Endothelial cell of umbilical vein (primary cell): ENCODE measurements around the gene CTNNA2. TPM values are rescaled to one million over a fixed set of nuclear protein-coding genes. Genes with fewer than 3 reads are reported as not detected.

ENCODE experiments used
- BruUV-seq: library from RNA; stranded (reverse); fragments of 400-500 nt; replicated peaks from 2 replicates; lab custom pipeline; 2021; lab: Mats Ljungman, UMichigan
- CTCF ChIA-PET: fragments of 300-600, 350-600 bp; sonication (Branson Sonifier 250); formaldehyde crosslinking; loops from one replicate; lab custom pipeline; 2021; ENCODE audit warnings: antibody characterized with exemption, inconsistent platforms; lab: Charles Lee
- POLR2A ChIA-PET: fragments of 300-600, 350-600 bp; sonication (Branson Sonifier 250); formaldehyde crosslinking; loops from one replicate; lab custom pipeline; 2021; ENCODE audit warnings: antibody characterized with exemption, inconsistent platforms; lab: Charles Lee
- DNase-seq: peaks from one replicate; pipeline ENCODE4 v3.0.0-alpha.2; 2011; ENCODE audit warnings: low read depth, low spot score
- FAIRE-seq: peaks from 2 replicates; lab custom pipeline; 2011; peaks lifted over from hg19 to GRCh38; lab: Jason Lieb, UNC
- H2AFZ ChIP-seq: 2 replicates; pipeline ENCODE4 v1.6.0; 2012; ENCODE audit warnings: low read depth, low read length, control low read depth, inconsistent platforms
- H3K27ac ChIP-seq: 2 replicates; pipeline ENCODE4 v1.5.1; 2011; ENCODE audit warnings: low read depth, mild to moderate bottlenecking, control low read depth, low read length, moderate library complexity; ENCODE audit not compliant: insufficient read depth
- H3K27me3 ChIP-seq, 2 experiments: 2 replicates each; pipeline versions ENCODE4 v1.6.0 to v1.6.1; 2011; ENCODE audit warnings: low read length in 2 of 2, mixed read lengths in 1 of 2; ENCODE audit not compliant: control insufficient read depth in 2 of 2, insufficient read depth in 2 of 2
- H3K36me3 ChIP-seq, 2 experiments: 2 replicates in 1 of 2; 3 replicates in 1 of 2; pipeline ENCODE4 v1.5.1; 2011; ENCODE audit warnings: low read length in 2 of 2, mild to moderate bottlenecking in 1 of 2, moderate library complexity in 1 of 2; ENCODE audit not compliant: control insufficient read depth in 2 of 2, insufficient read depth in 2 of 2; ENCODE audit errors: extremely low read depth in 1 of 2
- H3K4me1 ChIP-seq: 3 replicates; pipeline ENCODE4 v1.5.1; 2011; ENCODE audit warnings: mild to moderate bottlenecking, low read length; ENCODE audit not compliant: control insufficient read depth, insufficient read depth; ENCODE audit errors: extremely low read depth
- H3K4me2 ChIP-seq: 2 replicates; pipeline ENCODE4 v1.6.1; 2011; ENCODE audit warnings: low read length, control low read depth, mixed read lengths; ENCODE audit not compliant: insufficient read depth
- H3K4me3 ChIP-seq, 3 experiments: fragments of 200-600 bp in 1 of 3; sonication (generic), shearing (Covaris generic) in 1 of 3; replicated peaks in 1 of 3; 2 replicates each; pipeline ENCODE4 v1.5.1; 2011 to 2016; ENCODE audit warnings: control low read depth in 3 of 3, low read length in 3 of 3, mild to moderate bottlenecking in 2 of 3, inconsistent platforms in 1 of 3, low read depth in 1 of 3, moderate library complexity in 1 of 3; ENCODE audit not compliant: insufficient read depth in 1 of 3
- H3K79me2 ChIP-seq: 2 replicates; pipeline ENCODE4 v1.6.0; 2012; ENCODE audit warnings: low read length, inconsistent platforms; ENCODE audit not compliant: control insufficient read depth, insufficient read depth
- H3K9ac ChIP-seq: replicated peaks from 2 replicates; pipeline ENCODE3; 2011; ENCODE audit warnings: low read length, control low read depth; ENCODE audit not compliant: insufficient read depth; ENCODE audit errors: extremely low read depth
- H3K9me1 ChIP-seq: replicated peaks from 3 replicates; pipeline ENCODE4 v1.6.0; 2011; ENCODE audit warnings: mild to moderate bottlenecking, low read length; ENCODE audit not compliant: control insufficient read depth, insufficient read depth; ENCODE audit errors: extremely low read depth
- H3K9me3 ChIP-seq: replicated peaks from 2 replicates; pipeline ENCODE4 v1.5.1; 2012; ENCODE audit warnings: low read length, inconsistent platforms; ENCODE audit not compliant: control insufficient read depth, insufficient read depth
- H4K20me1 ChIP-seq: replicated peaks from 2 replicates; pipeline ENCODE3; 2011; ENCODE audit warnings: mild to moderate bottlenecking, low read length; ENCODE audit not compliant: control insufficient read depth, insufficient read depth; ENCODE audit errors: extremely low read depth
- CTCF ChIP-seq, 2 donors: IDR thresholded peaks; 1 replicate in 1 of 2; 2 replicates in 1 of 2; pipeline ENCODE4 v1.5.1; 2011; ENCODE audit warnings: low read length in 2 of 2, mild to moderate bottlenecking in 2 of 2, moderate library complexity in 2 of 2, control low read depth in 1 of 2, inconsistent platforms in 1 of 2, low read depth in 1 of 2; ENCODE audit not compliant: insufficient read depth in 1 of 2; ENCODE audit errors: extremely low read depth in 1 of 2
- EZH2 ChIP-seq: IDR thresholded peaks from 2 replicates; pipeline ENCODE4 v1.6.1; 2012; ENCODE audit warnings: borderline replicate concordance, low read depth, mild to moderate bottlenecking, moderate library complexity, low read length, inconsistent platforms; ENCODE audit not compliant: severe bottlenecking
- FOS ChIP-seq: IDR thresholded peaks from 2 replicates; pipeline ENCODE4 v1.6.1; 2011; ENCODE audit warnings: mild to moderate bottlenecking, low read length, moderate library complexity, borderline replicate concordance; ENCODE audit not compliant: insufficient read depth
- GATA2 ChIP-seq: IDR thresholded peaks from 2 replicates; pipeline ENCODE4 v1.7.0; 2011; ENCODE audit warnings: low read depth, mild to moderate bottlenecking, moderate library complexity, mixed read lengths, low read length; ENCODE audit not compliant: insufficient read length, insufficient read depth
- JUN ChIP-seq: IDR thresholded peaks from 2 replicates; pipeline ENCODE4 v1.6.1; 2011; ENCODE audit warnings: borderline replicate concordance, low read depth; ENCODE audit not compliant: insufficient read length, insufficient read depth
- MYC ChIP-seq: IDR thresholded peaks from one replicate; pipeline ENCODE4 v1.6.1; 2011; ENCODE audit warnings: mild to moderate bottlenecking, low read depth, low read length
- POLR2A ChIP-seq: IDR thresholded peaks from 2 replicates; pipeline ENCODE4 v1.6.1; 2012; ENCODE audit warnings: low read depth, mild to moderate bottlenecking, control low read depth, low read length
- POLR2AphosphoS5 ChIP-seq: IDR thresholded peaks from 2 replicates; pipeline ENCODE4 v1.6.1; 2012; ENCODE audit warnings: low read depth, mild to moderate bottlenecking, control low read depth, low read length, moderate library complexity; ENCODE audit not compliant: insufficient read depth
- dilution Hi-C: fragments of 300-500 bp; cut with MboI; formaldehyde crosslinking; loops from one replicate; pipeline ENCODE4 v1.15.0; 2019; ENCODE audit warnings: low sequenced_read_pairs; ENCODE audit not compliant: extremely low pct_ligation_motif_present
- intact Hi-C: fragments of 100-400 bp; cut with micrococcal nuclease; formaldehyde crosslinking; loops from one replicate; pipeline ENCODE4 v1.10.0; 2022
- polyA plus RNA-seq, 4 experiments: library from polyadenylated mRNA; depleted of rRNA in 3 of 4; stranded (reverse) in 3 of 4; unstranded in 1 of 4; fragments of >200 nt; gene quantifications; 2 replicates each; pipeline versions ENCODE4 v1.2.1 to v1.2.3, GENCODE V29; 2011 to 2012; ENCODE audit warnings: missing spikeins in 1 of 4
- total RNA-seq: library from RNA; stranded (reverse); gene quantifications from 2 replicates; pipeline ENCODE4 v1.2.3, GENCODE V29; 2021
- TF ChIP-seq, protein P1 (sequence below): IDR thresholded peaks from 2 replicates; pipeline ENCODE4 v1.6.1; 2011; ENCODE audit not compliant: insufficient read depth, insufficient read length

CTNNA2 gene
- total and polyA plus RNA-seq, 2 donors (not counting 3 experiments of a cell fraction or from before 2014, with no cell fraction given) = not detected

- H3K27ac ChIP-seq = no peak overlapping the region
- no peak overlapping the region for H2AFZ ChIP-seq
- no peaks in the 10 kb centered on the region for H3K27me3 ChIP-seq
- H3K79me2 ChIP-seq = no peaks in the 10 kb centered on the region
- ChIA-PET CTCF (no interaction called here), POLR2A (no interaction called here)
- dilution Hi-C loops = no loop called here
- no peaks in the 10 kb centered on the region for H4K20me1 ChIP-seq
- intact Hi-C loops = no loop called here
- no peak for DNase-seq
- H3K4me1 ChIP-seq = no peaks in the 10 kb centered on the region
- no peaks in the 10 kb centered on the region for H3K36me3 ChIP-seq
- FAIRE-seq = no peak
- TF ChIP-seq MYC (no peak), EZH2 (no peak), POLR2A (no peak), GATA2 (no peak), FOS (no peak), CTCF (IDR thresholded peaks at IDR 0.05; ENCODE audit: extremely low read depth in 1 of 2, insufficient read depth in 1 of 2, low read depth in 1 of 2, low read length in 2 of 2) (no peak), POLR2AphosphoS5 (no peak), JUN (no peak)
- TF ChIP-seq, protein P1, sequence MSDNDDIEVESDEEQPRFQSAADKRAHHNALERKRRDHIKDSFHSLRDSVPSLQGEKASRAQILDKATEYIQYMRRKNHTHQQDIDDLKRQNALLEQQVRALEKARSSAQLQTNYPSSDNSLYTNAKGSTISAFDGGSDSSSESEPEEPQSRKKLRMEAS = no peak
- BruUV-seq = no TSS peak
- H3K9ac ChIP-seq = no peak overlapping the region
- no peak overlapping the region for H3K4me2 ChIP-seq
- no peaks in the 10 kb centered on the region for H3K9me1 ChIP-seq
- no peak overlapping the region for H3K4me3 ChIP-seq
- H3K9me3 ChIP-seq = peaks cover 1% of the 10 kb centered on the region
Measured at GRCh38 chr2:80592106-80592505, 1079.3 kb downstream of the CTNNA2 start.
